ENCODE data around the gene EIF4G3. TPM values are rescaled to one million over a fixed set of nuclear protein-coding genes. Genes with fewer than 3 reads are reported as not detected.

Gene EIF4G3
- total and polyA plus RNA-seq, 10 donors, result 14.3 to 97.3 (median 64.1) TPM

GRCh38 chr1:20767271-20767670, 409.4 kb downstream of the EIF4G3 start:
- Histone ChIP-seq H3K36me3 (peaks cover 2 to 100% (median 97%) of the 10 kb centered on the region in 6 donors), H3K9me3 (no peaks in the 10 kb centered on the region), H3K4me3 (no peak overlapping the region), H3K27me3 (replicated peaks in 1 of 7) (no peaks in the 10 kb centered on the region), H3K4me1 (no peaks in the 10 kb centered on the region), H3K27ac (no peak overlapping the region)
- TF ChIP-seq CTCF (IDR thresholded peaks at IDR 0.05 in 8 of 11, conservative IDR thresholded peaks at IDR 0.05 in 3 of 11) (no peak), POLR2AphosphoS5 (IDR thresholded peaks at IDR 0.05) (no peak), POLR2A (IDR thresholded peaks at IDR 0.05) (no peak)
- intact Hi-C loops (cut with DNase I; ENCODE audit: low total_unique reads), result no loop called here
- DNase-seq, result no peak

- H3K9me3 ChIP-seq, result no peaks in the 10 kb centered on the region
- no peak overlapping the region for H3K4me3 ChIP-seq
- 94 to 97% (median 97%) methylated on average over 3 of the region's 3 CpGs for WGBS, 5 donors
- H3K4me1 ChIP-seq, result no peaks in the 10 kb centered on the region
- intact Hi-C loops (cut with DNase I; ENCODE audit: low total_unique reads), result no loop called here
- H3K27ac ChIP-seq, result no peak overlapping the region
- peaks cover 2 to 100% (median 96%) of the 10 kb centered on the region in 6 donors for H3K36me3 ChIP-seq
- TF ChIP-seq POLR2AphosphoS5 (IDR thresholded peaks at IDR 0.05), result no peak
- TF ChIP-seq POLR2A (IDR thresholded peaks at IDR 0.05), result no peak
- TF ChIP-seq CTCF (IDR thresholded peaks at IDR 0.05 in 8 of 11, conservative IDR thresholded peaks at IDR 0.05 in 3 of 11), result no peak
- no peak for DNase-seq
- H3K27me3 ChIP-seq (replicated peaks in 1 of 7), result no peaks in the 10 kb centered on the region
These were observed 413.3 kb downstream of the EIF4G3 start for GRCh38 chr1:20763417-20763816.

- intact Hi-C loops (cut with DNase I; ENCODE audit: low total_unique reads), result no loop called here
- TF ChIP-seq CTCF (IDR thresholded peaks at IDR 0.05 in 8 of 11, conservative IDR thresholded peaks at IDR 0.05 in 3 of 11) (no peak), POLR2A (IDR thresholded peaks at IDR 0.05) (no peak)
- Histone ChIP-seq H3K27me3 (replicated peaks in 1 of 7) (no peaks in the 10 kb centered on the region), H3K36me3 (peaks cover 0 to 100% (median 97%) of the 10 kb centered on the region in 6 donors), H3K27ac (no peak overlapping the region), H3K9me3 (no peaks in the 10 kb centered on the region), H3K4me1 (no peaks in the 10 kb centered on the region), H3K4me3 (no peak overlapping the region)
- WGBS, 5 donors, result 88 to 96% (median 95%) methylated on average over 6 of the region's 6 CpGs
- no peak for DNase-seq
These were observed 416.4 kb downstream of the EIF4G3 start for GRCh38 chr1:20760322-20760721.

Small RNAs within 50 kb of the gene (microRNA-seq; reads per million reads assigned to microRNA genes)
- 0 to 1.4 (median 0.35) reads per million in 3 donors for gene MIR1256

Small RNAs within 50 kb of the gene (small RNA-seq; reads per million reads assigned to genes)
- gene AL627311.1 (0 reads per million in 4 donors), gene MIR1256 (0 reads per million in 4 donors), gene RNU7-200P (0 reads per million in 4 donors)

Other genes starting within 250 kb of the EIF4G3 start
- 100 to 1,000 TPM in 5 of 7 donors, 10 to 100 TPM in 2; 95.3 to 142 (median 124) TPM for gene ECE1, start 113.6 kb upstream of the EIF4G3 start, total RNA-seq
- gene ECE1, start 113.6 kb upstream of the EIF4G3 start, polyA plus RNA-seq, result 10 to 100 TPM; 17.2 to 44.4 (median 24.1) TPM

All from spleen (tissue), 11 donors.